HG03060 (cell line): ENCODE data around the gene TMEM95.
"Not testable (repeated sequence)": the region's sequence is repeated elsewhere in the genome, so short reads cannot be mapped to it uniquely, and the experiment has no call there.

Experiments
- ATAC-seq: cut with Tn5 transposase; IDR thresholded peaks from one replicate; pipeline ENCODE4 v1.9.1; 2021; ENCODE audit warnings: low read depth, moderate number of reproducible peaks; ENCODE audit not compliant: unreplicated experiment

The TMEM95 gene

DNA sequence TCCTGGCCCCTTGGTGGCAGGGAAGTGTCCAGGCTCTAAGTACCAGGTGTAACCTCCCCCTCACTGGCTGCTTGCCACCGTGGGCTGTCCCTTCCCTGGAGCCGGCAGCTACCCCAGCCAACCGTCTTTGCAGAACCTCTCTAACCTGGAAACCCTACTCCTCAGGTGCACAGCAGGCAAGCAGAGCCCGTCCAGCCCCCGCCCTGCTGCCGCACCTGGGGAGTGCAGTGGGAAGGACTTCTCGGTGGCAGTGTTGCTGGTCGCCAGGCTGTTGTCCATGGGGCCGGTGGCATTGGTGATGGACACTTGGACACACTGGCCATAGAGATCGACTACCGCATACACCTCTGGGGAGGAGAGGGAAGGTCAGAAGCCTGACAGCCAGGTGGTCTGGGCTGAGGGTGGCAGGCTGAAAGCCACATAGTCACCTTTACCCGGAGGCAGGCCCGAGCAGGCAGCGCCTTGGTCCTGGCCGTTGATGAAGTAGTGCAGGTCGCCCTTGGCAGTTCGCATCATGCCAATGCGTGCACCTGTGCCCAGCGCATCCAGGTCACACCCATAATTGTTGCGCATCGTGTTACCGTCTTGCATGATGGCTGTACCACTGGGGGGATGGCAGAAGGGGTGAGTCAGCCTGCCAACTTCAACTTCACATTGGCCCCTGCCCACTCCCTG lies 32.3 kb upstream of the TMEM95 start:
- ATAC-seq, result no peak

DNA sequence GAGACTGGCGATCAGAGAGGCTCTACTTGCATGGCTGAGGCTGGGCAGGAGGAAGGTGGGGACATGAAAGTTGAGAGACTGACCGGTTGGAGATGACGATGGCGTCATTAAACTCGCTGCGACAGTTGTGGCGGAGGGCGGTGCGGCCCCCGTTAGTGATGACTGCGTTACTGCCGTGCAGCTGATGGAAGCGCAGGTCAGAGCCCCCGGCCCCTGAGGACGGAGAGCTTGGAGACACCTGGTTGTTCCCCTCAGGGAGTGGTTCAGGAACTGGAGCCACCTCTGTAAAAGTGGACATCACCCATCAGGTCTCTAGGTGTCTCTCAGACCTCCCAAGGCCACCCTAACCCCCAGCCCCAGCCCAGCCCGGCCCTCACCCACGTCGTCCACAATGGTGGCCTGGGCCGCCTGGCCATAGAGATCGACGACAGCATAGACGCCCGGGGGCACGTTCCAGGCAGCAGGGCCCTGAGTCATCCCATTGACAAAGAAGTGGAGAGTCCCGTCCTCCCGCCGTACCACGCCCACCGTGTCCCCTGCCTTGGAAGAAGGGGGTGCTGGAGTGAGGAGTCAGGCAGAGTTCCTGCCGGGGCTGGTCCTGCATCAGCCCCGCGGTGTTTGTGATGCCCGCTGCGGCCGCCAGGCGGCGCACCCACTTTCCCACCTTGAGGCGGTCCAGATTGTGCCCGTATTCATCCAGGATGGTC lies 31.1 kb upstream of the TMEM95 start:
- no peak for ATAC-seq

DNA sequence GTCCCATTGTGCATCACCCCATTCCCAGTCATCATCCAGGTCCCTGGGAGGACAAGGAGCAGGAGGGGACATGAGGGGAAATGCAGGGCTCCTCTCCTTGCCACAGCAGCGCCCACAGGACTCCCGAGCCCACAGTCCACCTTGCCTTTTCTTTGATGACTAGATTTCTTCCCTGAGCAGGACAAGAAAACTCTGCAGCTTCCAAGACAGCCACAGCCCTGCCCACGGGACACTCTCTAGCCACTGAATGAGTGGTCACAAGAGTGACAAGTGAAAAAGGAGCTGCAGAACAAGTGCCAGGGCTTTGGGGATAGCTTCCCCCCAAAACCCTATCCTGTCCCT lies 30.5 kb upstream of the TMEM95 start:
- ATAC-seq, result no peak

DNA sequence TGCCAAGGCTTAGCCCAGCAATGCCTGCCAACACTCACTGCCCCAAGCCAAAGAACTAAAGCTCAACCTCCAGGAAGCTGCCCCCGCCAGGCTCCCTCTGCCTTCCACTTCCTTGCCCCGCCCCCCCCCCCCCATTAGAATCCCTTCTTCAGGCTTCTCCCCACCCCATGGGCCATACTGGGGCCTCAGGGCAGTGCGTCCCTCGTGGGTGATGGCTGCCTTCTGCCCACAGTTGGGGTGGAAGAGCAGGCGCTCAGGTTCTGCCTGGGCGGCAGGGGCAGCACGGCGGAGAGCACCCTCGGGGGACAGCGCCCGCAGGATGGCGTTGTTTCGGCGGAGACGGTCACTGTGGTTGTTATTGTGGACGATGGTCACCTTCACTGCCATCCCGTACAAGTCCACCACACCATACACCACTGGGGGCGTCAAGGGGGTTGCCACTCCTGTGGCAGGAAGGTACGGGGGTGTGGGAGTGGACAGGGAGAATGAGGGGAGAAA lies 29.9 kb upstream of the TMEM95 start:
- no peak for ATAC-seq

DNA sequence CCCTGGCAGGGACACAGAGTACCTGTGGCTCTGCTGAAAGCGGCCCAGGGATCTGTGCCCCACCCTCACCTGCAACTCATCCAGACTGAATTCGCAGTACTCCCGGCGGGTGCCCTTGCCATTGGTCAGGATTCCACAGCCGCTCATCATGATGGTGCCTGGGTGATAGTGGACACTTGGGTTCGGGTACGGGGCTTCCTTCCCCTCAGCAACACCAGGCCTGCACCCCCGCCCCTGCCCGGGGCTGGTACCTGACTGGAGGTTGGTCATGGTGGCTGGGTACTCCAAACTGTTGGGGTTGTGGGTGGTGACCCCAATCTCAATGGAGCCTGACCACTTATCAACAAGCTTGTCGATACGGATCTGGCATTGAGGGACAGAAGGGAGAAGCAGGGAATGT lies 28.8 kb upstream of the TMEM95 start:
- no peak for ATAC-seq

DNA sequence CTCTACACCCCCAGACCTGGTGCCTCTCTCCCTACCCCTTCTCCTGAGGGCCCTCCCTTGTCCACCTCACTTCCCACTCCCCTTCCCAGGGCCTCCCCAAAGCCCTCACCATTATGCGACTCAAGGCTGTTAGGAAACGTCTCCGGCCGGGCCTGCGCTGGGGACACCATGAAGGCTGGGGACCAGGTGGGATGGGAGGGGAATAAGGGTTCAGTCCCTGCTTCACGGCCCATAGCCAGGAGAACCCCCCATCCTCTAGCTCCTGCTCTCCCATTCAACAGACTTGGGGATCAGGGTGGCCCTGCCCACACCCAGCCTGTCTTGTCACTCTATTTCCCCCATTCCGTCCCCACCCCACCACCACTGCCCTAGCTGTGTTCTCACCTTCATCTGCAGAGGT lies 27.9 kb upstream of the TMEM95 start:
- no peak for ATAC-seq

DNA sequence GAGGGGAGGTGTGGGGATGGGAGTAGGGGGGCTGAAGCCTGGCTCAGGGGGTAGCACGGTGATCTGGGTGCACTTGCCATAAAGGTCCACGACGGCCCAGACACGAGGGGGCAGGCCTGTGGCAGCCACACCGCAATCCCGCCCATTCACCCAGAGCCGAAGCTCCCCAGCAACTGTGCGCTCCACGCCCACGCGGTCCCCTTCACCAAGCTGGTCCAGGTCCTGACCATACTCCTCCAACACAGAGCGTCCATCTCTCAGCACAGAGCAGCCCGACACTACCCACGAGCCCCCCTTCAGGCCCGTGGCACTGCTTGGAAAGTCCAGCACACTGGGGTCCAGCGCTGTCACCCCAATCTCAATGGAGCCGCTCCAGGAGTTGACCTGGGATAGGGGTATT lies 27.5 kb upstream of the TMEM95 start:
- no peak for ATAC-seq

DNA sequence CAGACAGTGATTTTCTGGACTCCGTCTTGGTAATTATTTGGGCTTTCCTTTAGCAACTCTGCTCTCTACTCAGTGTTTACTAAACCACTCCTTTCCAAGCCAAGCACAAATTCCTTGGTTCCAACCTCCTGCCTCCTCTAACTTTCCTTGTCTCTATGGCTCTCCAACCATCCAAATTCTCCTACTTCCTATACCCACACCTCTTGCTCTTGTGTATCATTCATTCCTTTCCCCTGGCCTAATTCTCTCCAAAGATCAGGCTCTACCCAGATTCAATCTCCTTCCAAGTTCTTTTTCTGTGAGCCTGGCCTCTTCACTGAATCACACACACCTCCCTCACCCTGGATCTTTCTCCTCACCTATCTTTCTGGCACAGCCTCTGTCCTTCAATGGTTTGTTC lies 26.9 kb upstream of the TMEM95 start:
- no peak for ATAC-seq

DNA sequence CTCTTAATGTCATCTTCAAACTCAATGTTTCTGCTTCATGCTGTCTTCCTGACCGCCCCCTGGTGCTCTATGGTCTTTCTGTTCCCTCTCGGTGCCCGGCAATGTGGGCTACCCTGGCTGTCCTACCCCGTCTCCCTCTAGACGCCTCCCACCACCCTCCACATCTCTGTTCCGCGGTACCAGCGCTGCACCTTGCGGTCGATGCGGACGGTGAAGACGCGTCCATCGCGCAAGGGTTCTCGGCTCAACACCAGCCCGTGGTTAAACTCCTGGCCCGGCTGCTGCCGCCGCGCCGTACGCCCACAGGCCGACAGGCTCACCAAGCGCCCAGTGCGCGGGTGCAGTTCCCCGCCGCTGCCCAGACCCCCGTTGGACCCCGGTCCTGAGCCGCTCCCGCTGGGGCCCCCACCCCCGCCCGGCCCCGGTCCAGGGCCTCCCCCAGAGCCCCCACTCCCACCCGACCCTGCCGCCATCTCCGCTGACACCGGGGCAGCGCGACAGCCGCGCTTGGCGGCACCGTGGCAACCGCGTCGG lies 26.0 kb upstream of the TMEM95 start, which contains the start of gene NEURL4:
Gene NEURL4, minus strand, starts transcription at position 496 of the 534 bp plus-strand sequence. Its CDS starts 23 bp downstream, at position 473.
- peak; percentile 11 for ATAC-seq

DNA sequence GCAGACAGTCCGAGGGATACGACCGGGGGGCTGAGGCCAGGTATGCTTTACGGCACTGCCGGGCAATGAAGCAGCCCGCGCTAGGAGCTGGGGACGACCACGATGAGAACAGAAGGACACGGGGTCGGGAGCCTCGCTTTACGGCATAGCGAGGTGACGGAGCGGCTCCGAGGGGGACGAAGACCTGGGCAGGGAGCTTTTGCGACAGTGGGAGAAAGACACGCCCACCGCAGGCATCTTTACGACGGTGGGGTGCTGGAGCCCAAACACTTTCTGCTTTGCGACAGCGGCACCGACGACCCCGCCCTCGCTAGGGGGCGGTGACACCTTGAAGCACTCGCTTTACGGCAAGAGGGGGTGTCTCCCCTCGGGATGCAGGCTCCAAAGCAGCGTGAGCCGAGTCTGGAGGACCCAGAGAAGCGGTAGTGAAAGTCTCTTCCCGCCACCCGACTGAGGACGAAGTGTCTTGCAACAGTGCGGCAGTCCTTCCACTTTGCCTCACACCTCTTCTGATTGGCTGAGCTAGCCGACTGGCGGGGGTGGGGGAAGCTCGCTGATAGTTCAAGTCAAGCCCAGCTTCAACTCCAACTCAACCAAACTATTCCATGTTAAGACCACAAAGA lies 25.5 kb upstream of the TMEM95 start:
- ATAC-seq, result peak; percentile 52

DNA sequence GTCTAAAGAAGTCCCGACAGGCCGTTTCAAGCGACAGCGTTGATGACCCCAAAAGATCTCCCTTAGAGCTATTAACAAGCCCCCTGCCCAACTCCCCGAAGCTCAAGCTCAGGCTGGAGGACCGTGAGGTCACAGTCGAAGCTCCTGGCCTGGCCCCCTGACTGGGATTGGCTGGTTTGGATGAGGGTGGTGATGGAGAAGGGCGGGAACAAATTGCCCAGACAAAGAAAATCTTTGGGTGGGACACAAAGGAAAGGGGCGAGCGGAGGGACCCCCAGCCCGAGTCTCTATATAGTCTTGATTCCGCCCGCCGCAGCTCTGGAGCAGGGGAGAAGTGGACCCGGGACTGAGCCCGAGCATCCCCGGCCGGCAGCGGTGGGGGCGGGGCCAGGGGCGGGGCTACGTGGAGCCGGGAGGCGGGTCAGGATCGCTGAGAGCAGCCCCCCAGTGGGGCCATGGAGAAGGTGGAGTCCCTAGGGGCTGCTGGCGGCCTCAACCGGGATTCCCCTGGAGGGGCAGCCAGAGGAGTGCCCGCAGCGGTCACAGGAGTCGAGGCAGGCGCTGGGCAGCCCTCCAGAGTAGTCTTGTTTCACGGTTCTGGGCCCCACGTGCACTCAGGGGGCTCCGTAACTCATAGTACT lies 24.8 kb upstream of the TMEM95 start:
- no peak for ATAC-seq

DNA sequence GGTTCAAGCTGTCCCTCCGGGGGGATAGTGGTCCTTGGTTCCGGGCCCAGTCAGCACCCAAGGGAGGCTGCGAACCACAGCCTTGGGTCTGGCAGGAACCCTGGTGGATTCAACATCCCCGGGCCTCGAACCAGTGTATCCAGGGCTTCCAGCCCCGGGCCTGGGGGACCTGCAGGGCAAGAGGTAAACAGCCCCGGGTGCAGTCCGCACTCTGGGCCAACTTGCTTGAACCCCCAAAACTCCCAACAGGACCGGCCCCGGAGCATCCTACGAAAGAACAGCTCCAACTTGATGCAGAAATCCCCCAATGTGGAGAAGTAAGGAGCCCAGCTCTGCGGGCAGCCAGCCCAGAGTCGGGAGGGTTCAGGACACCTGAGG lies 24.3 kb upstream of the TMEM95 start:
- no peak for ATAC-seq

DNA sequence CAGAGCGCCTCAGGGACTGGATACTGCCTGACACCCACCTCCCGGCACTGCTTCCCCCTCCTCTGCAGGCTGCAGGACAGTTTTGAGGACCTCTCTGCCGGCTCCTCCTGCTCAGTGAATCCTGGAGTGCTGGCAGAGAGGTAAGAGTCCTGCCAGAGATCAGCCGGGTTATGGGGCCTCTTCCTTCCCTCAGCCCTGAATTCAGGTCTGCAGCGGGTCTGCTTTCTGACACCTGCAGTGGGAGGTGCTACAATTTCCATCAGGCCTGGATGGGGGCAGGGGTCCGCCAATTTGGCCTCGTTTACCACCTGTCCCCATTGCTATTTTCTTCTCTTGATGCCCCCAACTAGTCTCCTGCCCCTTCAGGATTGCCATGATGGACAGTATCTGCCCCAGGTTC lies 22.8 kb upstream of the TMEM95 start:
- ATAC-seq, result no peak

DNA sequence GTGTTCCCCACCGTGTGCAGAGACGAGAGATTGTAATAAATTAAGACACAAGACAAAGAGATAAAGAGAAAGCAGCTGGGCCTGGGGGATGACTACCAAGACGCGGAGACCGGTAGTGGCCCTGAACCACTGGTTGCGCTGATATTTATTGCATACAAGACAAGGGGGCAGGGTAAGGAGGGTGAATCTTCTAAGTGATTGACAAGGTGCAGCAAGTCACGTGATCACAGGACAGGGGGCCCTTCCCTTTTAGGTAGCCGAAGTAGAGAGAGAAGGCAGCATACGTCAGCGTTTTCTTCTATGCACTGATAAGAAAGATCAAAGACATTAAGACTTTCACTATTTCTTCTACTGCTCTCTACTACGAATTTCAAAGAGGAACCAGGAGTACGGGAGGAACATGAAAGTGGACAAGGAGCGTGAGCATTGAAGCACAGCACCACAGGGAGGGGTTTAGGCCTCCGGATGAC lies 22.3 kb upstream of the TMEM95 start:
- not testable (repeated sequence) for ATAC-seq

DNA sequence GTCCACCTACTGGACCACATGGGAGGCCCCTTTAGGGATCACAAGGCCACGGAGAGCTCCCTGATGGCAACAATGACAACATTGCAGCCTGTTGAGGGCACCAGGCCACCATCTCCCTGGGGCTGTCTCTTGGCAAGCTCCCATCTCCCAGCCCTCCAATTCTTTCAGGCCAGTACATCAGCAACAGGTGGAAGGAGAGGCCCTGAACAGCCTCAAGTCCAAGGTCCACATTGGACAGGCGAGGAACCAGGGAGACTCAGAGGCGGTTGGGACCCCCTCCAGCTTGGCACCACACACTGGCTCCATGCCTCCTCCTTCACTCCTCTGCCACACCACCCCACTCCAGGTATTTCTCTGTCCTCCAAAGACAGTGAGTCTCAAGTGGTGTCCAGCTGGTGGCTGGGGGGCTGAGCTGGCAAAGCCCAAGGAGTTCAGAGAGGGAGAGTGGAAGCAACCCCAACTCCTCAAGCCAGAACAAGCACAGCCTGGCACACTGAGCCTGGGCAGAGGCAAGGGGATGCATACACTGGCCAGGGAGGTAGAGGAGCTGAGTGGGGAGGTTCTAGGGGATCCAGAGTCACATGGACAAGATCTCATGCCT lies 19.9 kb upstream of the TMEM95 start:
- no peak for ATAC-seq

DNA sequence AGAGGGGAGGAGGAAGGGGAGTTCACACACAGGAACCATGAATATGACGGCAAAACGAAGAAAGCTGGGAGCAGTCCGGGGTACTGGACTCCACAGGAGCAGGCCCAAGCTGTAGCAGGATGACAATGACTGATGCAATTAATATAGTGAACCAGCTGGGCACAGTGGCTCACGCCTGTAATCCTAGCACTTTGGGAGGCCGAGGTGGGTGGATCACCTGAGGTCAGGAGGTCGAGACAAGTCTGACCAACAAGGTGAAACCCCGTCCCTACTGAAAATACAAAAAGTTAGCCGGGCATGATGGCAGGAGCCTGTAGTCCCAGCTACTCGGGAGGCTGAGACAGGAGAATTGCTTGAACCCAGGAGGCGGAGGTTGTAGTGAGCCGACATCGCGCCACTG lies 19.2 kb upstream of the TMEM95 start:
- not testable (repeated sequence) for ATAC-seq

DNA sequence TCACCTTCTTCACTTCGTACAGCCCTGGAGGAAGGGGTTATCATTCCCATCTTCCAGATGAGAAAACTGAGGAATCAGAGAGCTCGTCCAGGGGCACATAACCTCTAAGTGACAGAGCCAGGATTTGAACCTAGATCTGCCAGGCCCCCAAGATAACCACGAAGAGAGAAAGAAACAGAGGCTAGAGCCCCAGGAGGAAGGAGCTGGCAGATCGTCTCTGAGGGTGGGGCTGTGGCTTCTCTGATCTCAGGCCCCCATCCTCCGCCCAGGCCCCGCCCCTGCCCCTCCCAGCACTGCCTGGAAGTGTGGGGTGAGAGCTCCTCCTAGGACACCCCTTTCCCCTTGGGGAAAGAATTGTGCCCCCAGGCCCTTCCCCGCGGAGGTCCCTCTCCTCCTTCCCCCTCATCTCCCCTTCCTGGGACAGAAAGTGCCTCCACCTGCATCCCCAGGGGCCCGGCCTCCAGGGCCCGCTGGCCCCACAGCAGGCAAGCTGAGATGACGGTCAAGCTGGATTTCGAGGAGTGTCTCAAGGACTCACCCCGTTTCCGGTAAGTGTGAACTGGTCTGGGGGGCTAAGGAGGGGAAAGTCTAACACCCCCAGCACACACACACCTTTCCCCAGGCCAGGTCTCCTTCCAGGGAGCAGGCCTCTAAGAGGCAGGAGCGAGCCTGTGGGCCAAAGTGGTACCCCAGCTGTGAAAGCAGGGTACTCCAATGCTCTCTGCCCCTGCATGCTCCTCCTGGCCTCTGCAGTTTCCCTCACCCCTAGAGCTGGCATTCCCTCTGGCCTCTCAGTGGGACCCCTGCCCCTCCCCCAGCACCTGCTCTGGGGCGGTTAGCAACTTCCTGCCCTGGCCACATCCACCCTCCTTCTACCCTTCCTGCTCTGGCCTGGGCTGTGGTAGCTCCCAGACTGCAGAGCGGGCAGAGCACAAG lies 18.4 kb upstream of the TMEM95 start, which contains the start of gene ACAP1:
Gene ACAP1, plus strand, starts transcription at position 290 of the 936 bp plus-strand sequence. Its CDS starts 206 bp downstream, at position 496.
- ATAC-seq, result no peak

DNA sequence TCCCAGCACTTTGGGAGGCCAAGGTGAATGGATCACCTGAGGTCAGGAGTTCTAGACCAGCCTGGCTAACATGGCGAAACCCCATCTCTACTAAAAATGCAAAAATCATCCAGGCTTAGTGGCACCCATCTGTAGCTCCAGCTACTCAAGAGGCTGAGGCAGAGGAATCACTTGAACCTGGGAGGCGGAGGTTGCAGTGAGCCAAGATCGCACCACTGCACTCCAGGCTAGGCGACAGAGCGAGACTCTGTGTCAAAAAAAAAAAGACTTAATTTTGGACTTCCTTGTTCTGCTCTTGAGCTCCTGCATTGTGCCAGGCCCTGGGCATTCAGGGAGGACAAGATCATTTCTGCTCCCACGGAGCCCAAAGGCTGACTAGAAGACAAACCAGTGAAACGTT lies 17.4 kb upstream of the TMEM95 start:
- not testable (repeated sequence) for ATAC-seq

DNA sequence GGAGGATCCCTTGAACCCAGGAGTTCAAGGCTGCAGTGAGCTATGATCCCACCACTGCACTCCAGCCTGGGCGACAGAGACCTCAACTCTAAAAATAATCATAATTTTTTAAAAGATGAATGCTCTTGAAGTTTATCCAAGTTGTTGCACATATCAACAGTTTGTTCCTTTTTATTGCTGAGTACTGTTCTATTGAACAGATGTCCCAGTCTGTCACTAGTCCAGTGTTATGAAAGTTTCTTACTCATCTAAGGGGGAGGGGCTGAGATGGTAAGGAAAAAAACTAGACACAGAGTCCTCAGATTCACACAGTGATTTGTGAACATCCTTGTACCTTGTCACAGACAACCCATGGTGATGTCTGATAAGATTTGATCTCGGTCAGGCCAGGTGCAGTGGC lies 14.8 kb upstream of the TMEM95 start:
- no peak for ATAC-seq
